Right lobe of liver (tissue), 6 donors: ENCODE data around the gene ZNF18. TPM values are rescaled to one million over a fixed set of nuclear protein-coding genes. Genes with fewer than 3 reads are reported as not detected.
A peak's percentile ranks its signal among the peaks of the same experiment; 100 is the strongest.

Experiments used
- ATAC-seq, 4 donors: fragments of 200-7000 bp; cut with Tn5 transposase; one replicate each; pipeline ENCODE4 v1.9.1; 2020; ENCODE audit warnings: mild to moderate bottlenecking in 4 of 4, moderate library complexity in 4 of 4
- DNase-seq, 3 donors: peaks; one replicate each; pipeline ENCODE4 v3.0.0-alpha.2; 2020
- H3K27ac ChIP-seq, 3 donors: fragments of 200-600 bp; one replicate each; pipeline ENCODE4 v1.8.0; 2022
- H3K27me3 ChIP-seq, 2 donors: fragments of 200-600 bp; one replicate each; pipeline ENCODE4 v1.8.0; 2022
- H3K36me3 ChIP-seq, 4 donors: fragments of 200-600 bp; sonication (generic) in 1 of 4; one replicate each; pipeline versions ENCODE4 v1.5.1 to v1.8.0; 2017 to 2022; ENCODE audit warnings: control low read depth in 1 of 4
- H3K4me1 ChIP-seq, 4 donors: fragments of 200-600 bp; sonication (generic) in 1 of 4; one replicate each; pipeline versions ENCODE4 v1.5.1 to v1.8.0; 2017 to 2022; ENCODE audit warnings: control low read depth in 1 of 4
- H3K4me3 ChIP-seq, 3 donors: fragments of 200-600 bp; one replicate each; pipeline ENCODE4 v1.8.0; 2022
- H3K9me3 ChIP-seq, 4 donors: fragments of 200-600 bp; sonication (generic) in 1 of 4; one replicate each; pipeline versions ENCODE4 v1.5.1 to v1.8.0; 2017 to 2022; ENCODE audit warnings: control low read depth in 1 of 4
- CTCF ChIP-seq, 4 donors: fragments of 200-600 bp in 3 of 4; fragments of 450-650 bp in 1 of 4; IDR thresholded peaks; one replicate each; pipeline versions ENCODE4 v1.5.1 to v1.8.0; 2016 to 2022; ENCODE audit warnings: antibody characterized with exemption in 4 of 4, mild to moderate bottlenecking in 2 of 4
- POLR2A ChIP-seq: fragments of 450-650 bp; IDR thresholded peaks from one replicate; pipeline ENCODE4 v1.6.1; 2017; ENCODE audit warnings: antibody characterized with exemption, mild to moderate bottlenecking
- WGBS: methylation state at CpG from one replicate; pipeline ENCODE4 v1.1.6; 2018; ENCODE audit warnings: low coverage, low lambda C conversion rate; ENCODE audit not compliant: insufficient coverage; ENCODE audit errors: missing lambda C conversion rate; 5-methylcytosine and 5-hydroxymethylcytosine counted together
- intact Hi-C, 2 donors: fragments of 100-400 bp; cut with DNase I; formaldehyde crosslinking; loops; one replicate each; pipeline versions ENCODE4 v1.11.2 to v1.14.1; 2022
- long read RNA-seq: library from polyadenylated mRNA; unstranded; transcript quantifications from one replicate; pipeline ENCODE4 v2.0.0, GENCODE V29; 2019
- total RNA-seq, 6 experiments: library from RNA; depleted of rRNA in 2 of 6; stranded (reverse); fragments of >200 nt in 2 of 6; fragmentation: NEBNext Ultra II Directional in 3 of 6; extraction: Animal tissue kit (Norgen Biotek cat#: 25700) in 3 of 6; gene quantifications; one replicate each; pipeline versions ENCODE4 v1.1.0 to v1.2.4, GENCODE V29; 2016 to 2023
- donor health status: DM: no; HTN: yes; CAD: no.
- donor health status: DM: no; HTN: no; CAD: no.
- donor health status: DM: no; HTN: no; CAD: no.
- donor health status: DM: no; HTN: yes; CAD: no.
- donor health status: DM: no; HTN: yes; CAD: no.

Gene ZNF18
- total RNA-seq = 1 to 10 TPM; 3.7 to 7.0 (median 4.2) TPM
- long read RNA-seq = 0 reads

GRCh38 chr17:11997147-11997971 is at the start of gene ZNF18:
Gene ZNF18 (minus strand): TSS chr17:11997475. CDS start chr17:11992829, 4,646 bp downstream.
- Histone ChIP-seq H3K4me1 (peaks cover 0 to 5% (median 0%) of the 10 kb centered on the region in 4 donors), H3K27me3 (no peaks in the 10 kb centered on the region), H3K36me3 (peaks cover 0 to 2% (median 0%) of the 10 kb centered on the region in 4 donors), H3K27ac (peak within 1 kb of the TSS; percentile 83 to 94 (median 90)), H3K9me3 (no peaks in the 10 kb centered on the region), H3K4me3 (peak within 1 kb of the TSS; percentile 84 to 86 (median 85))
- DNase-seq (peak; percentile 98), ATAC-seq (peak; percentile 97 to 99 (median 98))
- 9% methylated on average over 10 of the region's 74 CpGs for WGBS
- intact Hi-C loops = no loop called here
- TF ChIP-seq CTCF (IDR thresholded peaks at IDR 0.05) (peak in 3 of 4 donors; percentile 8 to 32 (median 15)), POLR2A (peak; percentile 98)

- no peak for ATAC-seq
- 89% methylated on average over 2 of the region's 2 CpGs for WGBS
- no peaks in the 10 kb centered on the region for H3K9me3 ChIP-seq
- H3K27me3 ChIP-seq = no peaks in the 10 kb centered on the region
- H3K36me3 ChIP-seq = no peaks in the 10 kb centered on the region
- DNase-seq = no peak
- intact Hi-C loops = no loop called here
- H3K27ac ChIP-seq = no peak overlapping the region
- H3K4me3 ChIP-seq = no peak overlapping the region
- H3K4me1 ChIP-seq = peaks cover 0 to 12% (median 0%) of the 10 kb centered on the region in 4 donors
- TF ChIP-seq POLR2A (no peak), CTCF (IDR thresholded peaks at IDR 0.05) (no peak)
These were observed 49.5 kb upstream of the ZNF18 start for GRCh38 chr17:12046786-12047185.

- intact Hi-C loops = no loop called here
- TF ChIP-seq CTCF (IDR thresholded peaks at IDR 0.05) = no peak
- no peak for TF ChIP-seq POLR2A
- WGBS = 89% methylated on average over 4 of the region's 6 CpGs
- no peaks in the 10 kb centered on the region for H3K36me3 ChIP-seq
- H3K4me3 ChIP-seq = no peak overlapping the region
- no peaks in the 10 kb centered on the region for H3K9me3 ChIP-seq
- no peak for DNase-seq
- H3K4me1 ChIP-seq = peaks cover 0 to 12% (median 0%) of the 10 kb centered on the region in 4 donors
- no peaks in the 10 kb centered on the region for H3K27me3 ChIP-seq
- no peak for ATAC-seq
- no peak overlapping the region for H3K27ac ChIP-seq
These were observed 46.4 kb upstream of the ZNF18 start for GRCh38 chr17:12043702-12044101.

GRCh38 chr17:12041312-12041711 is 44.0 kb upstream of the ZNF18 start:
- DNase-seq = no peak
- no peak overlapping the region for H3K27ac ChIP-seq
- no peak overlapping the region for H3K4me3 ChIP-seq
- ATAC-seq = no peak
- H3K9me3 ChIP-seq = no peaks in the 10 kb centered on the region
- WGBS = 73% methylated on average over 3 of the region's 3 CpGs
- H3K27me3 ChIP-seq = no peaks in the 10 kb centered on the region
- TF ChIP-seq POLR2A = no peak
- no peak for TF ChIP-seq CTCF (IDR thresholded peaks at IDR 0.05)
- H3K36me3 ChIP-seq = no peaks in the 10 kb centered on the region
- H3K4me1 ChIP-seq = peaks cover 0 to 16% (median 0%) of the 10 kb centered on the region in 4 donors
- intact Hi-C loops = no loop called here
